ENCODE results near the gene BEND7. TPM values are rescaled to one million over a fixed set of nuclear protein-coding genes. Genes with fewer than 3 reads are reported as not detected.

The BEND7 gene
- total and polyA plus RNA-seq, 2 donors, result 0.66 to 2.1 TPM

DNA sequence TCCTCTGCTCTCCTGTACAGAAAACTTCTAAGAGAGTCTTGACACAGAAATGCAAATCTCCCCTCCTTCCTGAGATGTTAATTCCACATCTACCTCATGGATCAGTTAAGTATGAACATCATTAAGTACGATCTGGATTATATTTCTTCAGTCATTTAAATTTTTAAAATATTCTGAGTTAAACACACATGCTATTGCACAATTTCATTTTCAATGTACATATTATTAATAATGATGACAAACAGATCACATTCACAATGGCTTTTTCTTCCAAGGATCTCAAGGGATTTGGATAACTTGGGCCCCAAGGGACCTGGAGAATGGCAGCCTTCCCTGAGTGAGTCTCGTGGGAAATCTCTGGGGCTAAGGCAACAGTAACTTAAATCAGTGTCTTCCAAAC lies 16.2 kb downstream of the BEND7 start:
- no peak for DNase-seq (ENCODE audit: low read depth in 6 of 9, low spot score in 9 of 9)
- Histone ChIP-seq H3K27me3 (ENCODE audit: control insufficient read depth in 2 of 2, insufficient read depth in 1 of 2, low read length in 1 of 2) (no peaks in the 10 kb centered on the region), H3K4me1 (ENCODE audit: control insufficient read depth in 2 of 2, insufficient read depth in 2 of 2, low read length in 2 of 2) (no peaks in the 10 kb centered on the region), H3K9me3 (ENCODE audit: control insufficient read depth in 2 of 2, insufficient read depth in 1 of 2, low read length in 1 of 2) (no peaks in the 10 kb centered on the region), H3K36me3 (ENCODE audit: control insufficient read depth in 2 of 2, insufficient read depth in 2 of 2, low read length in 1 of 2) (no peaks in the 10 kb centered on the region), H3K27ac (ENCODE audit: low read depth in 1 of 2, low read length in 1 of 2) (no peak overlapping the region), H3K4me3 (ENCODE audit: low read length in 2 of 2) (no peak overlapping the region)
- 45% methylated on average over 2 of the region's 2 CpGs for WGBS

- H3K36me3 ChIP-seq (ENCODE audit: control insufficient read depth in 2 of 2, insufficient read depth in 2 of 2, low read length in 1 of 2), result no peaks in the 10 kb centered on the region
- 95% methylated on average over 5 of the region's 5 CpGs for WGBS
These were observed 17.4 kb downstream of the BEND7 start for GRCh38 chr10:13511409-13511808.

GRCh38 chr10:13505052-13505680 lies 23.6 kb downstream of the BEND7 start:
- H3K4me3 ChIP-seq (ENCODE audit: low read length in 2 of 2), result no peak overlapping the region
- H3K27ac ChIP-seq (ENCODE audit: low read depth in 1 of 2, low read length in 1 of 2), result no peak overlapping the region
- 94% methylated on average over 12 of the region's 12 CpGs for WGBS
- no peaks in the 10 kb centered on the region for H3K9me3 ChIP-seq (ENCODE audit: control insufficient read depth in 2 of 2, insufficient read depth in 1 of 2, low read length in 1 of 2)
- H3K4me1 ChIP-seq (ENCODE audit: control insufficient read depth in 2 of 2, insufficient read depth in 2 of 2, low read length in 2 of 2), result no peaks in the 10 kb centered on the region
- H3K27me3 ChIP-seq (ENCODE audit: control insufficient read depth in 2 of 2, insufficient read depth in 1 of 2, low read length in 1 of 2), result peaks cover 0 to 3% of the 10 kb centered on the region in 2 donors
- DNase-seq (ENCODE audit: low read depth in 6 of 9, low spot score in 9 of 9), result no peak
- no peaks in the 10 kb centered on the region for H3K36me3 ChIP-seq (ENCODE audit: control insufficient read depth in 2 of 2, insufficient read depth in 2 of 2, low read length in 1 of 2)

More at GRCh38 chr10:13511409-13511808, 17.4 kb downstream of the BEND7 start:
- Histone ChIP-seq H3K27me3 (ENCODE audit: control insufficient read depth in 2 of 2, insufficient read depth in 1 of 2, low read length in 1 of 2) (no peaks in the 10 kb centered on the region), H3K4me3 (ENCODE audit: low read length in 2 of 2) (no peak overlapping the region), H3K9me3 (ENCODE audit: control insufficient read depth in 2 of 2, insufficient read depth in 1 of 2, low read length in 1 of 2) (no peaks in the 10 kb centered on the region), H3K27ac (ENCODE audit: low read depth in 1 of 2, low read length in 1 of 2) (no peak overlapping the region), H3K4me1 (ENCODE audit: control insufficient read depth in 2 of 2, insufficient read depth in 2 of 2, low read length in 2 of 2) (no peaks in the 10 kb centered on the region)
- DNase-seq (ENCODE audit: low read depth in 6 of 9, low spot score in 9 of 9), result no peak

- H3K4me3 ChIP-seq (ENCODE audit: low read length in 2 of 2), result no peak overlapping the region
These were observed 24.9 kb downstream of the BEND7 start for GRCh38 chr10:13503745-13504463.

GRCh38 chr10:13502380-13502779 lies 26.4 kb downstream of the BEND7 start:
- no peaks in the 10 kb centered on the region for H3K36me3 ChIP-seq (ENCODE audit: control insufficient read depth in 2 of 2, insufficient read depth in 2 of 2, low read length in 1 of 2)
- no peak overlapping the region for H3K27ac ChIP-seq (ENCODE audit: low read depth in 1 of 2, low read length in 1 of 2)
- no peak for DNase-seq (ENCODE audit: low read depth in 6 of 9, low spot score in 9 of 9)
- no peaks in the 10 kb centered on the region for H3K9me3 ChIP-seq (ENCODE audit: control insufficient read depth in 2 of 2, insufficient read depth in 1 of 2, low read length in 1 of 2)
- H3K4me3 ChIP-seq (ENCODE audit: low read length in 2 of 2), result no peak overlapping the region
- WGBS, result 94% methylated on average over 9 of the region's 9 CpGs
- peaks cover 0 to 3% of the 10 kb centered on the region in 2 donors for H3K27me3 ChIP-seq (ENCODE audit: control insufficient read depth in 2 of 2, insufficient read depth in 1 of 2, low read length in 1 of 2)
- no peaks in the 10 kb centered on the region for H3K4me1 ChIP-seq (ENCODE audit: control insufficient read depth in 2 of 2, insufficient read depth in 2 of 2, low read length in 2 of 2)

More at GRCh38 chr10:13503745-13504463, 24.9 kb downstream of the BEND7 start:
- no peaks in the 10 kb centered on the region for H3K9me3 ChIP-seq (ENCODE audit: control insufficient read depth in 2 of 2, insufficient read depth in 1 of 2, low read length in 1 of 2)
- no peak for DNase-seq (ENCODE audit: low read depth in 6 of 9, low spot score in 9 of 9)
- H3K36me3 ChIP-seq (ENCODE audit: control insufficient read depth in 2 of 2, insufficient read depth in 2 of 2, low read length in 1 of 2), result no peaks in the 10 kb centered on the region
- no peak overlapping the region for H3K27ac ChIP-seq (ENCODE audit: low read depth in 1 of 2, low read length in 1 of 2)
- no peaks in the 10 kb centered on the region for H3K4me1 ChIP-seq (ENCODE audit: control insufficient read depth in 2 of 2, insufficient read depth in 2 of 2, low read length in 2 of 2)
- H3K27me3 ChIP-seq (ENCODE audit: control insufficient read depth in 2 of 2, insufficient read depth in 1 of 2, low read length in 1 of 2), result peaks cover 0 to 3% of the 10 kb centered on the region in 2 donors
- 55% methylated on average over 11 of the region's 11 CpGs for WGBS

DNA sequence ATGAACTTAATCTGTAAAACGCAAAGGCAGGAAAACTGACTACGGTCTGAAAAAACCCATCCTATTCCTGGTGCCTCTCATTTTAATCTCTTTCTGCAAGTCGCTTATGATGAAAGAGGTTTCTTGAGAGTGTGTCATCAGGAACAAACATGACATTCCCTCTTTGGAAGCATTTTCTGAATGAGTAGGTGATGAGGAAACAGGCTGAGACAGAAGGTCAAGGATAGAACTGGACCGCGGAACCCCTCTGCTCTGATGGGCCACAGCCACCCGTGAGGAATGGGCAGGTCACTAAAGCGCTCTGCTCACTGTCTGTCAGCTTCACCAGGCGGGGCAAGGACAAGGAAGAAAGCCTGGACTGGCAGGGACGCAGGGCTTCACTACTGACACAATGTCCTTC lies 28.6 kb downstream of the BEND7 start:
- Histone ChIP-seq H3K9me3 (ENCODE audit: control insufficient read depth in 2 of 2, insufficient read depth in 1 of 2, low read length in 1 of 2) (no peaks in the 10 kb centered on the region), H3K36me3 (ENCODE audit: control insufficient read depth in 2 of 2, insufficient read depth in 2 of 2, low read length in 1 of 2) (no peaks in the 10 kb centered on the region), H3K4me3 (ENCODE audit: low read length in 2 of 2) (no peak overlapping the region), H3K27ac (ENCODE audit: low read depth in 1 of 2, low read length in 1 of 2) (no peak overlapping the region), H3K4me1 (ENCODE audit: control insufficient read depth in 2 of 2, insufficient read depth in 2 of 2, low read length in 2 of 2) (no peaks in the 10 kb centered on the region), H3K27me3 (ENCODE audit: control insufficient read depth in 2 of 2, insufficient read depth in 1 of 2, low read length in 1 of 2) (no peaks in the 10 kb centered on the region)
- 97% methylated on average over 9 of the region's 9 CpGs for WGBS
- DNase-seq (ENCODE audit: low read depth in 6 of 9, low spot score in 9 of 9), result no peak

GRCh38 chr10:13499150-13499549 lies 29.7 kb downstream of the BEND7 start:
- no peaks in the 10 kb centered on the region for H3K9me3 ChIP-seq (ENCODE audit: control insufficient read depth in 2 of 2, insufficient read depth in 1 of 2, low read length in 1 of 2)
- DNase-seq (ENCODE audit: low read depth in 6 of 9, low spot score in 9 of 9), result no peak
- H3K4me1 ChIP-seq (ENCODE audit: control insufficient read depth in 2 of 2, insufficient read depth in 2 of 2, low read length in 2 of 2), result no peaks in the 10 kb centered on the region
- no peak overlapping the region for H3K4me3 ChIP-seq (ENCODE audit: low read length in 2 of 2)
- H3K27ac ChIP-seq (ENCODE audit: low read depth in 1 of 2, low read length in 1 of 2), result no peak overlapping the region
- H3K27me3 ChIP-seq (ENCODE audit: control insufficient read depth in 2 of 2, insufficient read depth in 1 of 2, low read length in 1 of 2), result no peaks in the 10 kb centered on the region
- WGBS, result 99% methylated on average over 5 of the region's 5 CpGs
- no peaks in the 10 kb centered on the region for H3K36me3 ChIP-seq (ENCODE audit: control insufficient read depth in 2 of 2, insufficient read depth in 2 of 2, low read length in 1 of 2)

DNA sequence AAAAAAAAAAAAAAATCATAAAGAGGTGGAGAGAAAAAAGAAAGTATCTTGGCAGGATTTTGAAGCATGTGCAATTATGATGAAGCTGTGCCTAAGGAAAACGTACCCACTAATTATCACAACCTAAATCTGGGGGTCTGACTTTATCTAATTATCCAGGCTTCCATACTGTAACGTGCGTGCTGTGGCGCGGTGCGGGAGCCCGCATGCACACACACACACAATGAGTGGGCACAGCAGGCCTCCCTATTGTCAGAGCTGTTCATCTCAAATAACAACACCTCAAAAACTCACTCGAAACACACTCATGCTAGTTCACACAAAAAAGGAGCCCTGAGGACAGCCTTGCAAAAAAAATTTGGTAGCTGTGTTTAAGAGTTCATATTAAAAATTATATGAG lies 31.9 kb downstream of the BEND7 start:
- 95% methylated on average over 8 of the region's 8 CpGs for WGBS
- Histone ChIP-seq H3K4me1 (ENCODE audit: control insufficient read depth in 2 of 2, insufficient read depth in 2 of 2, low read length in 2 of 2) (no peaks in the 10 kb centered on the region), H3K9me3 (ENCODE audit: control insufficient read depth in 2 of 2, insufficient read depth in 1 of 2, low read length in 1 of 2) (no peaks in the 10 kb centered on the region), H3K27ac (ENCODE audit: low read depth in 1 of 2, low read length in 1 of 2) (no peak overlapping the region), H3K36me3 (ENCODE audit: control insufficient read depth in 2 of 2, insufficient read depth in 2 of 2, low read length in 1 of 2) (no peaks in the 10 kb centered on the region), H3K4me3 (ENCODE audit: low read length in 2 of 2) (no peak overlapping the region), H3K27me3 (ENCODE audit: control insufficient read depth in 2 of 2, insufficient read depth in 1 of 2, low read length in 1 of 2) (no peaks in the 10 kb centered on the region)
- no peak for DNase-seq (ENCODE audit: low read depth in 6 of 9, low spot score in 9 of 9)

GRCh38 chr10:13496164-13496563 lies 32.6 kb downstream of the BEND7 start:
- no peaks in the 10 kb centered on the region for H3K9me3 ChIP-seq (ENCODE audit: control insufficient read depth in 2 of 2, insufficient read depth in 1 of 2, low read length in 1 of 2)
- no peak overlapping the region for H3K4me3 ChIP-seq (ENCODE audit: low read length in 2 of 2)
- H3K27ac ChIP-seq (ENCODE audit: low read depth in 1 of 2, low read length in 1 of 2), result no peak overlapping the region
- no peaks in the 10 kb centered on the region for H3K27me3 ChIP-seq (ENCODE audit: control insufficient read depth in 2 of 2, insufficient read depth in 1 of 2, low read length in 1 of 2)
- H3K4me1 ChIP-seq (ENCODE audit: control insufficient read depth in 2 of 2, insufficient read depth in 2 of 2, low read length in 2 of 2), result no peaks in the 10 kb centered on the region
- WGBS, result 95% methylated on average over 8 of the region's 8 CpGs
- no peak for DNase-seq (ENCODE audit: low read depth in 6 of 9, low spot score in 9 of 9)
- no peaks in the 10 kb centered on the region for H3K36me3 ChIP-seq (ENCODE audit: control insufficient read depth in 2 of 2, insufficient read depth in 2 of 2, low read length in 1 of 2)
